ENCODE data around the gene DDX25. TPM values are rescaled to one million over a fixed set of nuclear protein-coding genes. Genes with fewer than 3 reads are reported as not detected.

Gene DDX25
- total and polyA plus RNA-seq, 2 of the 13 experiments (the other 11 are each of a cell fraction or from before 2014, with no cell fraction given) = 0.17 to 0.29 TPM

DNA sequence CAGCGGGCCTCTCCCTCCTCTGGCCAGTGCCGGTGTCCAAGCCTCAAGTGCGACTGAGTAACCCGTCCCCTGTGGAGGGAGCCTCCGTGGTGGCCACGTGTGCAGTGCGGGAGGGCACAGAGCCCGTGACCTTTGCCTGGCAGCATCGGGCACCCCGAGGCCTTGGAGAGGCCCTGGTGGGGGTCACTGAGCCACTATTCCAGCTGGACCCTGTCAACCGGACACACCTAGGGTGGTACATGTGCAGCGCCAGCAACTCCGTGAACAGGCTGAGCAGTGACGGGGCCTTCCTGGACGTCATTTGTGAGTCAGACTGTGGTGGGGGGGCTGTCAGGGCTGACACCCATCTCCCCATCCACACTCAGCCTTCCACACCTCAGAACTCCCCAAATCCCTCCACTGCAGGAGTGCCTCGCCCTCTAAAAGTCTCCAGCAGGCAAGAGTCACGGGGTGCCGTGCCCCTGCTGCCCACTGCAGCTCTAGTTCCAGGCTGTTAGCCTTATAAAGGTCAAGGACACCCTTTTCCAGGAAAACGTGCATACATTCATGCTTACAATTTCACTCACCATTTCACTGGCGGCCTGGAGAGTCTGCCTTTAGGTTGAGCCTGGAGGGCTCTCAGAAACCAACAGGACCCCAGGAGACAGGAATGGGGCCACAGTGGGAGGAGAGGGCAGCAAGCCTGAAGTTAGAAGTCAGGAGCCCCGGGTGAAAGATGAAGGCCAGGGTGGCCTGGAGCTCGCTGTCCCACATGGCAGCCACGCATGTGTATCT is 44.2 kb downstream of the DDX25 start (continued):
- TF ChIP-seq RXRA (CRISPR knock-in tag; IDR thresholded peaks at IDR 0.05) (0 out of 2 replicates have a peak, but pooled peaks have one; percentile 39), ZNF747 (CRISPR knock-in tag; IDR thresholded peaks at IDR 0.05; ENCODE audit: borderline replicate concordance) (no peak)
- TF ChIP-seq, protein P1, sequence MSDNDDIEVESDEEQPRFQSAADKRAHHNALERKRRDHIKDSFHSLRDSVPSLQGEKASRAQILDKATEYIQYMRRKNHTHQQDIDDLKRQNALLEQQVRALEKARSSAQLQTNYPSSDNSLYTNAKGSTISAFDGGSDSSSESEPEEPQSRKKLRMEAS (IDR thresholded peaks at IDR 0.05) = 0 out of 2 replicates have a peak, but pooled peaks have one; percentile 18
- TF ChIP-seq, protein P2, sequence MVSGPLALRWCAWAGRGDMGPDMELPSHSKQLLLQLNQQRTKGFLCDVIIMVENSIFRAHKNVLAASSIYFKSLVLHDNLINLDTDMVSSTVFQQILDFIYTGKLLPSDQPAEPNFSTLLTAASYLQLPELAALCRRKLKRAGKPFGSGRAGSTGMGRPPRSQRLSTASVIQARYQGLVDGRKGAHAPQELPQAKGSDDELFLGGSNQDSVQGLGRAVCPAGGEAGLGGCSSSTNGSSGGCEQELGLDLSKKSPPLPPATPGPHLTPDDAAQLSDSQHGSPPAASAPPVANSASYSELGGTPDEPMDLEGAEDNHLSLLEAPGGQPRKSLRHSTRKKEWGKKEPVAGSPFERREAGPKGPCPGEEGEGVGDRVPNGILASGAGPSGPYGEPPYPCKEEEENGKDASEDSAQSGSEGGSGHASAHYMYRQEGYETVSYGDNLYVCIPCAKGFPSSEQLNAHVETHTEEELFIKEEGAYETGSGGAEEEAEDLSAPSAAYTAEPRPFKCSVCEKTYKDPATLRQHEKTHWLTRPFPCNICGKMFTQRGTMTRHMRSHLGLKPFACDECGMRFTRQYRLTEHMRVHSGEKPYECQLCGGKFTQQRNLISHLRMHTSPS (CRISPR knock-in tag; IDR thresholded peaks at IDR 0.05; ENCODE audit: low read depth) = peak; percentile 18; the same call in 1 of the 2 replicates
- TF ChIP-seq, protein P3, sequence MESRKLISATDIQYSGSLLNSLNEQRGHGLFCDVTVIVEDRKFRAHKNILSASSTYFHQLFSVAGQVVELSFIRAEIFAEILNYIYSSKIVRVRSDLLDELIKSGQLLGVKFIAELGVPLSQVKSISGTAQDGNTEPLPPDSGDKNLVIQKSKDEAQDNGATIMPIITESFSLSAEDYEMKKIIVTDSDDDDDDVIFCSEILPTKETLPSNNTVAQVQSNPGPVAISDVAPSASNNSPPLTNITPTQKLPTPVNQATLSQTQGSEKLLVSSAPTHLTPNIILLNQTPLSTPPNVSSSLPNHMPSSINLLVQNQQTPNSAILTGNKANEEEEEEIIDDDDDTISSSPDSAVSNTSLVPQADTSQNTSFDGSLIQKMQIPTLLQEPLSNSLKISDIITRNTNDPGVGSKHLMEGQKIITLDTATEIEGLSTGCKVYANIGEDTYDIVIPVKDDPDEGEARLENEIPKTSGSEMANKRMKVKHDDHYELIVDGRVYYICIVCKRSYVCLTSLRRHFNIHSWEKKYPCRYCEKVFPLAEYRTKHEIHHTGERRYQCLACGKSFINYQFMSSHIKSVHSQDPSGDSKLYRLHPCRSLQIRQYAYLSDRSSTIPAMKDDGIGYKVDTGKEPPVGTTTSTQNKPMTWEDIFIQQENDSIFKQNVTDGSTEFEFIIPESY (CRISPR knock-in tag; IDR thresholded peaks at IDR 0.05) = peak; percentile 47; the same call in 1 of the 2 replicates
